ENCODE measurements around the gene LARP4B. TPM values are rescaled to one million over a fixed set of nuclear protein-coding genes. Genes with fewer than 3 reads are reported as not detected.
A peak's percentile ranks its signal among the peaks of the same experiment; 100 is the strongest.

The LARP4B gene
- total and polyA plus RNA-seq, 2 donors (not counting 1 experiment from before 2014, with no cell fraction given) = 35.6 to 129 TPM

GRCh38 chr10:953836-954235 is 22.3 kb upstream of the LARP4B start:
- intact Hi-C loops (cut with micrococcal nuclease) = no loop called here
- DNase-seq = no peak
- no peak overlapping the region for H2AFZ ChIP-seq (ENCODE audit: insufficient read depth, low read depth, low read length, poor library complexity, severe bottlenecking)
- peaks cover 7% of the 10 kb centered on the region for H3K4me1 Mint-ChIP-seq
- no peak overlapping the region for H3K4me3 Mint-ChIP-seq
- no peaks in the 10 kb centered on the region for H3K36me3 ChIP-seq (replicated peaks in 1 of 2; ENCODE audit: control extremely low read depth in 1 of 2, control insufficient read depth in 1 of 2, extremely low read depth in 1 of 2, insufficient read depth in 2 of 2, low read length in 1 of 2)
- H3K27me3 Mint-ChIP-seq = peaks cover 29% of the 10 kb centered on the region
- no peaks in the 10 kb centered on the region for H3K9me3 Mint-ChIP-seq (ENCODE audit: insufficient read depth)
- no peaks in the 10 kb centered on the region for H3K79me2 ChIP-seq (ENCODE audit: control insufficient read depth, insufficient read depth, low read length)
- H3K27ac ChIP-seq (ENCODE audit: low read length in 2 of 2) = no peak overlapping the region
- H3K27ac Mint-ChIP-seq = no peak overlapping the region
- peaks cover 0 to 3% (median under 1%) of the 10 kb centered on the region in 4 experiments for H3K27me3 ChIP-seq (replicated peaks in 1 of 4; ENCODE audit: control extremely low read depth in 1 of 4, control insufficient read depth in 3 of 4, insufficient read depth in 4 of 4, low read length in 3 of 4)
- no peaks in the 10 kb centered on the region for H3K9me3 ChIP-seq (ENCODE audit: control extremely low read depth in 1 of 3, control insufficient read depth in 2 of 3, insufficient read depth in 1 of 3, low read length in 2 of 3)
- no peak for TF ChIP-seq CTCF (IDR thresholded peaks at IDR 0.05)
- TF ChIP-seq EZH2 (IDR thresholded peaks at IDR 0.05; ENCODE audit: borderline replicate concordance, insufficient read depth, low read depth, low read length, poor library complexity, severe bottlenecking) = no peak
- no peak overlapping the region for H3K9ac ChIP-seq (ENCODE audit: low read length)
- CTCF ChIA-PET = no interaction called here
- no peaks in the 10 kb centered on the region for H3K4me1 ChIP-seq (ENCODE audit: control insufficient read depth in 2 of 2, insufficient read depth in 2 of 2, low read length in 2 of 2)
- POLR2A ChIA-PET = no interaction called here
- H3K4me3 ChIP-seq (ENCODE audit: control extremely low read depth in 1 of 5, extremely low read depth in 1 of 5, insufficient read depth in 1 of 5, low read depth in 2 of 5, low read length in 4 of 5) = no peak overlapping the region
- WGBS (ENCODE audit: insufficient coverage) = 93% methylated on average over 11 of the region's 11 CpGs
- H3K4me2 ChIP-seq (replicated peaks; ENCODE audit: low read depth, low read length, poor library complexity, severe bottlenecking) = no peak overlapping the region
- no peak for ATAC-seq (ENCODE audit: low read depth)
- no peaks in the 10 kb centered on the region for H4K20me1 ChIP-seq (ENCODE audit: control insufficient read depth, insufficient read depth, low read length, poor library complexity, severe bottlenecking)

GRCh38 chr10:949446-949845 is 17.9 kb upstream of the LARP4B start:
- Histone ChIP-seq H3K4me3 (ENCODE audit: control extremely low read depth in 1 of 5, extremely low read depth in 1 of 5, insufficient read depth in 1 of 5, low read depth in 2 of 5, low read length in 4 of 5) (no peak overlapping the region), H3K4me1 (ENCODE audit: control insufficient read depth in 2 of 2, insufficient read depth in 2 of 2, low read length in 2 of 2) (peaks cover 3 to 4% of the 10 kb centered on the region in 2 donors), H3K9ac (ENCODE audit: low read length) (no peak overlapping the region), H3K79me2 (ENCODE audit: control insufficient read depth, insufficient read depth, low read length) (no peaks in the 10 kb centered on the region), H3K27ac (ENCODE audit: low read length in 2 of 2) (no peak overlapping the region), H4K20me1 (ENCODE audit: control insufficient read depth, insufficient read depth, low read length, poor library complexity, severe bottlenecking) (no peaks in the 10 kb centered on the region), H3K4me2 (replicated peaks; ENCODE audit: low read depth, low read length, poor library complexity, severe bottlenecking) (no peak overlapping the region), H3K27me3 (replicated peaks in 1 of 4; ENCODE audit: control extremely low read depth in 1 of 4, control insufficient read depth in 3 of 4, insufficient read depth in 4 of 4, low read length in 3 of 4) (no peaks in the 10 kb centered on the region), H3K36me3 (replicated peaks in 1 of 2; ENCODE audit: control extremely low read depth in 1 of 2, control insufficient read depth in 1 of 2, extremely low read depth in 1 of 2, insufficient read depth in 2 of 2, low read length in 1 of 2) (no peaks in the 10 kb centered on the region), H2AFZ (ENCODE audit: insufficient read depth, low read depth, low read length, poor library complexity, severe bottlenecking) (no peak overlapping the region), H3K9me3 (ENCODE audit: control extremely low read depth in 1 of 3, control insufficient read depth in 2 of 3, insufficient read depth in 1 of 3, low read length in 2 of 3) (no peaks in the 10 kb centered on the region)
- H3K4me3 Mint-ChIP-seq = peak overlapping the region; percentile 38
- WGBS (ENCODE audit: insufficient coverage) = 83% methylated on average over 4 of the region's 9 CpGs
- CTCF ChIA-PET = no interaction called here
- ATAC-seq (ENCODE audit: low read depth) (no peak), DNase-seq (no peak)
- H3K4me1 Mint-ChIP-seq = peaks cover 11% of the 10 kb centered on the region
- POLR2A ChIA-PET = no interaction called here
- H3K27ac Mint-ChIP-seq = no peak overlapping the region
- no peaks in the 10 kb centered on the region for H3K9me3 Mint-ChIP-seq (ENCODE audit: insufficient read depth)
- intact Hi-C loops (cut with micrococcal nuclease) = no loop called here
- TF ChIP-seq CTCF (IDR thresholded peaks at IDR 0.05) = no peak
- no peak for TF ChIP-seq EZH2 (IDR thresholded peaks at IDR 0.05; ENCODE audit: borderline replicate concordance, insufficient read depth, low read depth, low read length, poor library complexity, severe bottlenecking)
- peaks cover 17% of the 10 kb centered on the region for H3K27me3 Mint-ChIP-seq

All from B cell (primary cell).